SH-SY5Y (cell line): Measurements from ENCODE around the gene USP32.

Experiments used
- GATA2 ChIP-seq: IDR thresholded peaks from 2 replicates; pipeline ENCODE4 v1.6.1; 2011; ENCODE audit warnings: mild to moderate bottlenecking, low read depth, low read length
- GATA3 ChIP-seq: IDR thresholded peaks from 2 replicates; pipeline ENCODE4 v1.6.1; 2011; ENCODE audit warnings: low read depth, mild to moderate bottlenecking, low read length, moderate library complexity

DNA sequence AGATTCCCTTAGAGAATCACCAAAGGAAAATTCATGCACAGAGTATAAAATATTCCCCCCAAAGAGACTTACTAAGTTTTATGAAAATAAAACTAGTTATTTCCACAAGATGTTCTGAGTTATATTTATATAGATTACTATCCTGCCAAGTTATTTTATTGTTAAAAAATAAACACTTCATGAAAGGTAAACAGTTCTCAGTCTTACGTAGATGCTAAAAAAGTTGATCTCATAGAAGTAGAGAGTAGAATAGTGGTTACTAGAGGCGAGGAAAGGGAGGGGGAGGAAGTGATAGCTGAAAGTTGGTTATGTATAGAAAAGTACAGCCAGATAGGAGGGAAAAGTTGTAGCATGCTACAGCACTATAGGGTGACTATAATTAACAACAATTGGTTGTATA lies 65.2 kb downstream of the USP32 start:
- TF ChIP-seq GATA2 (no peak), GATA3 (no peak)
